Body of pancreas (tissue), 4 donors: ENCODE measurements around the gene PLEK2.

ENCODE experiments used
- POLR2A ChIP-seq, 3 donors: fragments of 450-650 bp; IDR thresholded peaks; one replicate each; pipeline ENCODE4 v1.6.1; 2016; ENCODE audit warnings: antibody characterized with exemption in 3 of 3, mild to moderate bottlenecking in 2 of 3
- TF ChIP-seq, protein P1 (sequence below), 7 experiments: fragments of 450-650 bp in 4 of 7; fragments of 200-600 bp in 3 of 7; sonication (generic) in 3 of 7; IDR thresholded peaks; one replicate each; pipeline ENCODE4 v1.5.1; 2016 to 2019; ENCODE audit warnings: antibody characterized with exemption in 7 of 7

DNA sequence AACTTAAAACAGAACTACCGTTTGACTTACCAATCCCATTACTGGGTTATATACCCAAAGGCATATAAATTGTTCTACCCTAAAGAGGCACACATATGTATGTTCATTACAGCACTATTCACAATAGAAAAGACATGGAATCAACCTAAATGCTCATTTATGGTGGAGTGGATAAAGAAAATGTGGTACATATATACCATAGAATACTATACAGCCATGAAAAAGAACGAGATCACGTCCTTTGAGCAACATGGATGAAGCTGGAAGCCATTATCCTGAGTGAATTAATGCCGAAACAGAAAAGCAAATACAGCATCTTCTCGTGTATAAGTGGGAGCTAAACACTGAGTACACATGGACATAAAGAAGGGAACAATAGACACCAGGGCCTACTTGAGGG, 44.8 kb upstream of the PLEK2 start:
- TF ChIP-seq, protein P1, sequence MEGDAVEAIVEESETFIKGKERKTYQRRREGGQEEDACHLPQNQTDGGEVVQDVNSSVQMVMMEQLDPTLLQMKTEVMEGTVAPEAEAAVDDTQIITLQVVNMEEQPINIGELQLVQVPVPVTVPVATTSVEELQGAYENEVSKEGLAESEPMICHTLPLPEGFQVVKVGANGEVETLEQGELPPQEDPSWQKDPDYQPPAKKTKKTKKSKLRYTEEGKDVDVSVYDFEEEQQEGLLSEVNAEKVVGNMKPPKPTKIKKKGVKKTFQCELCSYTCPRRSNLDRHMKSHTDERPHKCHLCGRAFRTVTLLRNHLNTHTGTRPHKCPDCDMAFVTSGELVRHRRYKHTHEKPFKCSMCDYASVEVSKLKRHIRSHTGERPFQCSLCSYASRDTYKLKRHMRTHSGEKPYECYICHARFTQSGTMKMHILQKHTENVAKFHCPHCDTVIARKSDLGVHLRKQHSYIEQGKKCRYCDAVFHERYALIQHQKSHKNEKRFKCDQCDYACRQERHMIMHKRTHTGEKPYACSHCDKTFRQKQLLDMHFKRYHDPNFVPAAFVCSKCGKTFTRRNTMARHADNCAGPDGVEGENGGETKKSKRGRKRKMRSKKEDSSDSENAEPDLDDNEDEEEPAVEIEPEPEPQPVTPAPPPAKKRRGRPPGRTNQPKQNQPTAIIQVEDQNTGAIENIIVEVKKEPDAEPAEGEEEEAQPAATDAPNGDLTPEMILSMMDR (IDR thresholded peaks at IDR 0.05) = no peak
- no peak for TF ChIP-seq POLR2A (IDR thresholded peaks at IDR 0.05)
